ENCODE measurements around the gene PRXL2C. TPM values are rescaled to one million over a fixed set of nuclear protein-coding genes. Genes with fewer than 3 reads are reported as not detected.
"Not testable (repeated sequence)": the region's sequence is repeated elsewhere in the genome, so short reads cannot be mapped to it uniquely, and the experiment has no call there.

Gene PRXL2C
- total and polyA plus RNA-seq, 8 donors = 5.6 to 35.0 (median 7.9) TPM

GRCh38 chr9:96615411-96615810, 39.7 kb downstream of the PRXL2C start:
- H3K4me1 ChIP-seq = peaks cover 21 to 58% (median 38%) of the 10 kb centered on the region in 4 donors
- intact Hi-C loops (cut with DNase I; ENCODE audit: low total_unique reads) = no loop called here
- 85 to 89% (median 88%) methylated on average over 6 of the region's 6 CpGs for WGBS, 5 donors
- H3K4me3 ChIP-seq = no peak overlapping the region
- H3K27me3 ChIP-seq = peaks cover 0 to 11% (median 9%) of the 10 kb centered on the region in 3 donors
- H3K27ac ChIP-seq = no peak overlapping the region
- no peaks in the 10 kb centered on the region for H3K36me3 ChIP-seq
- DNase-seq = no peak
- TF ChIP-seq POLR2A (IDR thresholded peaks at IDR 0.05) (no peak), CTCF (IDR thresholded peaks at IDR 0.05) (no peak), POLR2AphosphoS5 (IDR thresholded peaks at IDR 0.05) (no peak), EP300 (IDR thresholded peaks at IDR 0.05) (no peak)
- H3K9me3 ChIP-seq = no peaks in the 10 kb centered on the region

- H3K36me3 ChIP-seq; H3K9me3 ChIP-seq; H3K4me3 ChIP-seq; intact Hi-C loops (cut with DNase I; ENCODE audit: low total_unique reads); DNase-seq: not testable (repeated sequence)
- H3K4me1 ChIP-seq = peaks cover 21 to 53% (median 34%) of the 10 kb centered on the region in 4 donors
- H3K27ac ChIP-seq = peak overlapping the region in 1 of 5 donors; percentile 16
- peaks cover 0 to 11% (median 9%) of the 10 kb centered on the region in 3 donors for H3K27me3 ChIP-seq
- WGBS, 5 donors = 83 to 90% (median 86%) methylated on average over 4 of the region's 4 CpGs
Observed at GRCh38 chr9:96614664-96615063, 40.5 kb downstream of the PRXL2C start.

- intact Hi-C loops (cut with DNase I; ENCODE audit: low total_unique reads) = no loop called here
- Histone ChIP-seq H3K36me3 (no peaks in the 10 kb centered on the region), H3K9me3 (no peaks in the 10 kb centered on the region), H3K4me1 (peaks cover 11 to 47% (median 24%) of the 10 kb centered on the region in 4 donors), H3K27me3 (no peaks in the 10 kb centered on the region), H3K27ac (peak overlapping the region in 4 of 5 donors; percentile 42 to 75 (median 68)), H3K4me3 (no peak overlapping the region)
- TF ChIP-seq POLR2AphosphoS5 (IDR thresholded peaks at IDR 0.05) (no peak), CTCF (IDR thresholded peaks at IDR 0.05) (no peak), POLR2A (IDR thresholded peaks at IDR 0.05) (no peak), EP300 (IDR thresholded peaks at IDR 0.05) (no peak)
- no peak for DNase-seq
- 12 to 34% (median 17%) methylated on average over 1 of the region's 1 CpG for WGBS, 5 donors
Observed at GRCh38 chr9:96612966-96613589, 42.0 kb downstream of the PRXL2C start.

GRCh38 chr9:96612105-96612965, 42.8 kb downstream of the PRXL2C start:
- Histone ChIP-seq H3K9me3 (no peaks in the 10 kb centered on the region), H3K27ac (peak overlapping the region; percentile 19 to 75 (median 61)), H3K4me1 (peaks cover 7 to 39% (median 19%) of the 10 kb centered on the region in 4 donors), H3K4me3 (peak overlapping the region in 1 of 4 donors; percentile 5), H3K27me3 (no peaks in the 10 kb centered on the region), H3K36me3 (no peaks in the 10 kb centered on the region)
- DNase-seq = peak; percentile 67 to 69
- 32 to 42% (median 34%) methylated on average over 12 of the region's 12 CpGs for WGBS, 5 donors
- intact Hi-C loops (cut with DNase I; ENCODE audit: low total_unique reads) = no loop called here
- TF ChIP-seq CTCF (IDR thresholded peaks at IDR 0.05) (no peak), POLR2AphosphoS5 (IDR thresholded peaks at IDR 0.05) (peak in 2 of 3 donors; percentile 75 to 91)
